Measurements from ENCODE around the gene ASB6.
"Not testable (repeated sequence)": the region's sequence is repeated elsewhere in the genome, so short reads cannot be mapped to it uniquely, and the experiment has no call there.

The ASB6 gene

DNA sequence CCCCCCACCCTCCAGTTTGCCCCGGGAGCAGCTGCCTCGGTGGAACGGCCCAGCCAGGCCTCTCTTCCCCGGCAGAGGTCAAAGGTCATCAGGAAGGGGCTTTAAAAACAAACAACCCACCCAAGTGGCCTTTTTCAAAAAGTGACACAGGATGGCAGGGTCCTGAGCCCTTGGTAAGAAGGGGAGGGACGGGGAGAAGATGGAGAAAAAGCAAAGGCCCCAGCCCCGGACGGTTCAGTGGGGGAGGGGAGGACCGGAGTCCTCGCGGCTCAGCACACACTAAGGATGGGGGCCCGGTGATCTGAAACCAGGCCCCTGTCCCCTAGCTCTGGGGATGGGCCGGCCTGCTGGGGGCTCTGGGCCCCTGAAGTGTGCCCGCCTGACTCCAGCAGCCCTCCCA lies 24.6 kb upstream of the ASB6 start:
- Histone ChIP-seq H3K9me3 (ENCODE audit: control insufficient read depth in 1 of 2, low read length in 2 of 2) (no peaks in the 10 kb centered on the region), H3K36me3 (ENCODE audit: control insufficient read depth in 1 of 2, insufficient read depth in 2 of 2, low read length in 2 of 2) (no peaks in the 10 kb centered on the region), H3K4me1 (ENCODE audit: control insufficient read depth in 1 of 2, insufficient read depth in 2 of 2, low read length in 2 of 2) (peaks cover 0 to 3% of the 10 kb centered on the region in 2 donors), H3K27me3 (ENCODE audit: low read depth, low read length) (peaks cover 8% of the 10 kb centered on the region), H3K27ac (ENCODE audit: low read length) (no peak overlapping the region), H3K4me3 (ENCODE audit: low read depth in 1 of 2, low read length in 2 of 2) (no peak overlapping the region)

- H3K27me3 ChIP-seq (ENCODE audit: low read depth, low read length): peaks cover 8% of the 10 kb centered on the region
- no peaks in the 10 kb centered on the region for H3K9me3 ChIP-seq (ENCODE audit: control insufficient read depth in 1 of 2, low read length in 2 of 2)
- H3K27ac ChIP-seq (ENCODE audit: low read length): no peak overlapping the region
- no peaks in the 10 kb centered on the region for H3K36me3 ChIP-seq (ENCODE audit: control insufficient read depth in 1 of 2, insufficient read depth in 2 of 2, low read length in 2 of 2)
- peaks cover 0 to 3% of the 10 kb centered on the region in 2 donors for H3K4me1 ChIP-seq (ENCODE audit: control insufficient read depth in 1 of 2, insufficient read depth in 2 of 2, low read length in 2 of 2)
- H3K4me3 ChIP-seq (ENCODE audit: low read depth in 1 of 2, low read length in 2 of 2): peak overlapping the region in 1 of 2 donors; percentile 61
Observed at GRCh38 chr9:129665814-129666520, 24.0 kb upstream of the ASB6 start.

DNA sequence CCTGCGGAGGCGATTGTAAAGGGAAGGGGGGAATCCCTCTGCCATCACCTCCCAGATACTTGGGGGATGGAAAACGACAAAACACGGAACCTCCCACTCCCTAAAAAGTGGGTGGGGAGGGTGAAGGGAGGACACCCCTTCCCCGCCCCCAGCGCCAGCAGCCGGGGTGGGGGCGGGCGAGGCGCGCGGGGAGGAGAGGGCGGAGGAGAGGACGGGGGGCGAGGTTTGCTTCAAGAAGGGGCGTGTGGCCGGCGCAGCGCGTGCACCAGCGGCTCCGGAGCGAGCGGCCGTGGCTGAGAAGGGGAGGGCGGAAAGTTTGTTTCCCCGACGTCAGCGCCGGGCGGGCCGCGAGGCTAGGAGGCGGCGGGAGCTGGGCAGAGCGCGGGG lies 23.4 kb upstream of the ASB6 start, which contains the start of gene PRRX2:
PRRX2 (plus strand) TSS at position 259 of the 387 bp plus-strand sequence. CDS start 221 bp downstream, outside the sequence.
- no peaks in the 10 kb centered on the region for H3K9me3 ChIP-seq (ENCODE audit: control insufficient read depth in 1 of 2, low read length in 2 of 2)
- peaks cover 0 to 3% of the 10 kb centered on the region in 2 donors for H3K4me1 ChIP-seq (ENCODE audit: control insufficient read depth in 1 of 2, insufficient read depth in 2 of 2, low read length in 2 of 2)
- H3K4me3 ChIP-seq (ENCODE audit: low read depth in 1 of 2, low read length in 2 of 2): peak within 1 kb of the TSS in 1 of 2 donors; percentile 61
- H3K27ac ChIP-seq (ENCODE audit: low read length): no peak within 1 kb of the TSS
- H3K36me3 ChIP-seq (ENCODE audit: control insufficient read depth in 1 of 2, insufficient read depth in 2 of 2, low read length in 2 of 2): no peaks in the 10 kb centered on the region
- peaks cover 8% of the 10 kb centered on the region for H3K27me3 ChIP-seq (ENCODE audit: low read depth, low read length)

GRCh38 chr9:129664746-129665388 lies 22.9 kb upstream of the ASB6 start:
- no peak overlapping the region for H3K27ac ChIP-seq (ENCODE audit: low read length)
- H3K27me3 ChIP-seq (ENCODE audit: low read depth, low read length): peaks cover 8% of the 10 kb centered on the region
- no peaks in the 10 kb centered on the region for H3K9me3 ChIP-seq (ENCODE audit: control insufficient read depth in 1 of 2, low read length in 2 of 2)
- peaks cover 0 to 3% of the 10 kb centered on the region in 2 donors for H3K4me1 ChIP-seq (ENCODE audit: control insufficient read depth in 1 of 2, insufficient read depth in 2 of 2, low read length in 2 of 2)
- H3K4me3 ChIP-seq (ENCODE audit: low read depth in 1 of 2, low read length in 2 of 2): peak overlapping the region in 1 of 2 donors; percentile 61
- no peaks in the 10 kb centered on the region for H3K36me3 ChIP-seq (ENCODE audit: control insufficient read depth in 1 of 2, insufficient read depth in 2 of 2, low read length in 2 of 2)

GRCh38 chr9:129662239-129662638 lies 20.3 kb upstream of the ASB6 start:
- not testable (repeated sequence) for H3K9me3 ChIP-seq (ENCODE audit: control insufficient read depth in 1 of 2, low read length in 2 of 2); H3K4me3 ChIP-seq (ENCODE audit: low read depth in 1 of 2, low read length in 2 of 2); H3K4me1 ChIP-seq (ENCODE audit: control insufficient read depth in 1 of 2, insufficient read depth in 2 of 2, low read length in 2 of 2); H3K27ac ChIP-seq (ENCODE audit: low read length); H3K27me3 ChIP-seq (ENCODE audit: low read depth, low read length); H3K36me3 ChIP-seq (ENCODE audit: control insufficient read depth in 1 of 2, insufficient read depth in 2 of 2, low read length in 2 of 2)

DNA sequence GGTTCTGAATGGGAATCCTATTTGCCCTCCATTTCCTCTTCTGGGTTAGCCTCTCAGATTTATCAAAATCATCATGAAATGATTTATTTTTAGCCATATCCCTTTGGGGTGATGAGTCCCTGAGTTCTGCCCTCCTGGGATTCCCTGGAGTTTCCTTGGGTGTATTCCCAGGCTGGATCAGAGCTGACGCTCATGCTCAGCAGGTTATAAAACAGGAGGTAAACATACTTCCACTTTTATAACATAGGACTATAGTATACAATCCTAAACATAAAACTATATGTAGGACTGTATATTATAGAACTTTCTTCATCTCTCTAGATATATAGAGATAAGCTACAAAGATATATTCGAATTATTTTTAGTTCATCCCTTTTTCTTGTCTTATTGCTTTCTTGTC lies 19.1 kb upstream of the ASB6 start:
- H3K4me1 ChIP-seq (ENCODE audit: control insufficient read depth in 1 of 2, insufficient read depth in 2 of 2, low read length in 2 of 2): peaks cover 0 to 3% of the 10 kb centered on the region in 2 donors
- H3K9me3 ChIP-seq (ENCODE audit: control insufficient read depth in 1 of 2, low read length in 2 of 2): no peaks in the 10 kb centered on the region
- H3K36me3 ChIP-seq (ENCODE audit: control insufficient read depth in 1 of 2, insufficient read depth in 2 of 2, low read length in 2 of 2): no peaks in the 10 kb centered on the region
- no peaks in the 10 kb centered on the region for H3K27me3 ChIP-seq (ENCODE audit: low read depth, low read length)
- no peak overlapping the region for H3K27ac ChIP-seq (ENCODE audit: low read length)
- H3K4me3 ChIP-seq (ENCODE audit: low read depth in 1 of 2, low read length in 2 of 2): no peak overlapping the region

DNA sequence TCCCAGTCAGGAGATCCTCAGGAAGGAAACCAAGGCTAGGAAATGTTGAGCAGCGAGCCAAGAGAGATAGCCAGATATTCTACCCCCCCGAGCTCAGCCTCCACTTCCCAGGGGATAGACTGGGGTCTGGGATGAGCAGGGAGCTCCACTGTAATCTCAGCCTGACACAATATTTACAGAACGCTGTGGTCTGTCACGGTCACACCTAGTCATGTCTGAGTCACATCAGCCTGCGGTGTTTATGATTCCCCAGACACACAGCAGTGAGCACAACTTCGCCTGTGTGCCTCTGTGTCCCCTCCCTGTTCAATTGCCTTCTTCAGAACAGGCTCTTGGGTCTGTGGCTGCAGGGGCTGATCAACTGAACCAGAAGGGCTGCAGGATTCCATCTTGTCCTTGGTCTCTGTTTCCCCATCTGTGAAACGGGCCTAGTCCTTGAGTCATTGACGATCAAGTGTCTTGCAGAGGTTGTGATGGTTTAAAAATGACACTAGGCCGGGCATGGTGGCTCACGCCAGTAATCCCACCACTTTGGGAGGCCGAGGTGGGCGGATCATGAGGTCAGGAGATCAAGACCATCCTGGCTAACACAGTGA lies 14.9 kb upstream of the ASB6 start:
- Histone ChIP-seq H3K4me1 (ENCODE audit: control insufficient read depth in 1 of 2, insufficient read depth in 2 of 2, low read length in 2 of 2) (no peaks in the 10 kb centered on the region), H3K27ac (ENCODE audit: low read length) (no peak overlapping the region), H3K4me3 (ENCODE audit: low read depth in 1 of 2, low read length in 2 of 2) (no peak overlapping the region), H3K36me3 (ENCODE audit: control insufficient read depth in 1 of 2, insufficient read depth in 2 of 2, low read length in 2 of 2) (no peaks in the 10 kb centered on the region), H3K27me3 (ENCODE audit: low read depth, low read length) (no peaks in the 10 kb centered on the region), H3K9me3 (ENCODE audit: control insufficient read depth in 1 of 2, low read length in 2 of 2) (no peaks in the 10 kb centered on the region)

DNA sequence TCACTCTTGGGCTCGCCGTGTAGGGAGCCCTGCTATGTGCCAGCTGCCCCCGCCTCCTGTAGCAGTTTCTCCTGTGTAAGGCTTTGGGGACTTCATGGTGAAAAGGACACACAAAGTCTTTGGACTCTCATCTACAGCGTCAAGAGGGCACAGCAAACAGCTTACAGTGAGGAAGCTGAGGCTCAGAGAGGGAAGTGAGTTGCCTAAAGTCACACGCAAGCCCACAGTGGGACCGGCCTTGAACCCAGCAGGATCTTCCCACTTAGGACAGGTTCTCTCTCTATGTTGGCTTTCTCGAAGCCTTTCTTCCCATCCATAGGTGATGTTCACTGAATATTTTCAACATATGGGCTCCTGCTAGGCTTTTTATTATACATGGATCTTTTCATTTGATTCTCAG lies 13.7 kb upstream of the ASB6 start:
- H3K27me3 ChIP-seq (ENCODE audit: low read depth, low read length): no peaks in the 10 kb centered on the region
- no peaks in the 10 kb centered on the region for H3K36me3 ChIP-seq (ENCODE audit: control insufficient read depth in 1 of 2, insufficient read depth in 2 of 2, low read length in 2 of 2)
- H3K9me3 ChIP-seq (ENCODE audit: control insufficient read depth in 1 of 2, low read length in 2 of 2): no peaks in the 10 kb centered on the region
- no peak overlapping the region for H3K27ac ChIP-seq (ENCODE audit: low read length)
- H3K4me3 ChIP-seq (ENCODE audit: low read depth in 1 of 2, low read length in 2 of 2): no peak overlapping the region
- no peaks in the 10 kb centered on the region for H3K4me1 ChIP-seq (ENCODE audit: control insufficient read depth in 1 of 2, insufficient read depth in 2 of 2, low read length in 2 of 2)

- H3K4me1 ChIP-seq (ENCODE audit: control insufficient read depth in 1 of 2, insufficient read depth in 2 of 2, low read length in 2 of 2): no peaks in the 10 kb centered on the region
- no peaks in the 10 kb centered on the region for H3K36me3 ChIP-seq (ENCODE audit: control insufficient read depth in 1 of 2, insufficient read depth in 2 of 2, low read length in 2 of 2)
- H3K4me3 ChIP-seq (ENCODE audit: low read depth in 1 of 2, low read length in 2 of 2): no peak overlapping the region
- no peak overlapping the region for H3K27ac ChIP-seq (ENCODE audit: low read length)
- H3K27me3 ChIP-seq (ENCODE audit: low read depth, low read length): no peaks in the 10 kb centered on the region
- H3K9me3 ChIP-seq (ENCODE audit: control insufficient read depth in 1 of 2, low read length in 2 of 2): no peaks in the 10 kb centered on the region
Observed at GRCh38 chr9:129655154-129655553, 13.2 kb upstream of the ASB6 start.

GRCh38 chr9:129654554-129655040 lies 12.6 kb upstream of the ASB6 start:
- Histone ChIP-seq H3K27me3 (ENCODE audit: low read depth, low read length) (no peaks in the 10 kb centered on the region), H3K4me3 (ENCODE audit: low read depth in 1 of 2, low read length in 2 of 2) (no peak overlapping the region), H3K27ac (ENCODE audit: low read length) (no peak overlapping the region), H3K4me1 (ENCODE audit: control insufficient read depth in 1 of 2, insufficient read depth in 2 of 2, low read length in 2 of 2) (no peaks in the 10 kb centered on the region), H3K36me3 (ENCODE audit: control insufficient read depth in 1 of 2, insufficient read depth in 2 of 2, low read length in 2 of 2) (no peaks in the 10 kb centered on the region), H3K9me3 (ENCODE audit: control insufficient read depth in 1 of 2, low read length in 2 of 2) (no peaks in the 10 kb centered on the region)

- H3K27ac ChIP-seq (ENCODE audit: low read length): no peak overlapping the region
- no peaks in the 10 kb centered on the region for H3K9me3 ChIP-seq (ENCODE audit: control insufficient read depth in 1 of 2, low read length in 2 of 2)
- no peaks in the 10 kb centered on the region for H3K4me1 ChIP-seq (ENCODE audit: control insufficient read depth in 1 of 2, insufficient read depth in 2 of 2, low read length in 2 of 2)
- no peak overlapping the region for H3K4me3 ChIP-seq (ENCODE audit: low read depth in 1 of 2, low read length in 2 of 2)
- no peaks in the 10 kb centered on the region for H3K36me3 ChIP-seq (ENCODE audit: control insufficient read depth in 1 of 2, insufficient read depth in 2 of 2, low read length in 2 of 2)
- H3K27me3 ChIP-seq (ENCODE audit: low read depth, low read length): no peaks in the 10 kb centered on the region
Observed at GRCh38 chr9:129653823-129654553, 12.0 kb upstream of the ASB6 start.
